Measurements from ENCODE around the gene ETV6. TPM values are rescaled to one million over a fixed set of nuclear protein-coding genes. Genes with fewer than 3 reads are reported as not detected.

ETV6 gene
- total RNA-seq, 1 experiment from 2014 or later = 17.2 TPM

DNA sequence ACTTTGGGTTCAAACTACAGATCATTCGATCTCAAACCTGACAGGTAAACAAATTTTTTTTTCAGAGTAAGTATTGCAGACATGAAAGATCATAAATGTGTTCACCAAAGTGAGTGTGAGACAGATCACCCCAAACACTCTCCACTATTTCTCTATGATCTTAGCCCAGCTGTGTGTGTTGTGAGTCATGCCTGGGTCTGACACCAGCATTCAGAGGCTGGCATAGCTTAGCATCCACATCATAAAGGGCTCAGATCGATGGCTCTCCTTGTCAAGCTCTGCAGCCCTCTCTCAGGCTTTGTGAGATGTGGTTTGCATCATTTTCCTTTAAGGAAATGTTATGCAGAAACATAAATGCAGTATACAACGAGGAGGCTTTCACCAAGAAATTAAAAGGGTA is 164.9 kb downstream of the ETV6 start:
- Histone ChIP-seq H3K4me1 (ENCODE audit: control insufficient read depth, insufficient read depth, low read length) (peaks cover 10% of the 10 kb centered on the region; the same call in 1 of the 2 replicates), H3K27me3 (ENCODE audit: control insufficient read depth, insufficient read depth, low read length) (no peaks in the 10 kb centered on the region), H3K36me3 (ENCODE audit: control insufficient read depth, insufficient read depth, low read length) (no peaks in the 10 kb centered on the region), H3K27ac (ENCODE audit: low read length) (no peak overlapping the region), H3K4me3 (ENCODE audit: low read depth in 2 of 2, low read length in 2 of 2) (no peak overlapping the region), H3K9me3 (ENCODE audit: control insufficient read depth, insufficient read depth, low read depth, low read length) (no peaks in the 10 kb centered on the region)
- no peak for DNase-seq (ENCODE audit: low read depth, low spot score)
- POLR2A ChIA-PET = no interaction called here
- BruUV-seq (replicated peaks) = no TSS peak
- intact Hi-C loops (cut with micrococcal nuclease; ENCODE audit: unreplicated experiment) = no loop called here
- in situ Hi-C loops (cut with HindIII; ENCODE audit: low pct_unique_long_range_greater_than_20kb, low sequenced_read_pairs) = no loop called here
- CTCF ChIA-PET = no interaction called here
- TF ChIP-seq SIN3A (IDR thresholded peaks at IDR 0.05; ENCODE audit: borderline replicate concordance, insufficient read depth, low read depth, low read length) = no peak
- TF ChIP-seq, protein P1, sequence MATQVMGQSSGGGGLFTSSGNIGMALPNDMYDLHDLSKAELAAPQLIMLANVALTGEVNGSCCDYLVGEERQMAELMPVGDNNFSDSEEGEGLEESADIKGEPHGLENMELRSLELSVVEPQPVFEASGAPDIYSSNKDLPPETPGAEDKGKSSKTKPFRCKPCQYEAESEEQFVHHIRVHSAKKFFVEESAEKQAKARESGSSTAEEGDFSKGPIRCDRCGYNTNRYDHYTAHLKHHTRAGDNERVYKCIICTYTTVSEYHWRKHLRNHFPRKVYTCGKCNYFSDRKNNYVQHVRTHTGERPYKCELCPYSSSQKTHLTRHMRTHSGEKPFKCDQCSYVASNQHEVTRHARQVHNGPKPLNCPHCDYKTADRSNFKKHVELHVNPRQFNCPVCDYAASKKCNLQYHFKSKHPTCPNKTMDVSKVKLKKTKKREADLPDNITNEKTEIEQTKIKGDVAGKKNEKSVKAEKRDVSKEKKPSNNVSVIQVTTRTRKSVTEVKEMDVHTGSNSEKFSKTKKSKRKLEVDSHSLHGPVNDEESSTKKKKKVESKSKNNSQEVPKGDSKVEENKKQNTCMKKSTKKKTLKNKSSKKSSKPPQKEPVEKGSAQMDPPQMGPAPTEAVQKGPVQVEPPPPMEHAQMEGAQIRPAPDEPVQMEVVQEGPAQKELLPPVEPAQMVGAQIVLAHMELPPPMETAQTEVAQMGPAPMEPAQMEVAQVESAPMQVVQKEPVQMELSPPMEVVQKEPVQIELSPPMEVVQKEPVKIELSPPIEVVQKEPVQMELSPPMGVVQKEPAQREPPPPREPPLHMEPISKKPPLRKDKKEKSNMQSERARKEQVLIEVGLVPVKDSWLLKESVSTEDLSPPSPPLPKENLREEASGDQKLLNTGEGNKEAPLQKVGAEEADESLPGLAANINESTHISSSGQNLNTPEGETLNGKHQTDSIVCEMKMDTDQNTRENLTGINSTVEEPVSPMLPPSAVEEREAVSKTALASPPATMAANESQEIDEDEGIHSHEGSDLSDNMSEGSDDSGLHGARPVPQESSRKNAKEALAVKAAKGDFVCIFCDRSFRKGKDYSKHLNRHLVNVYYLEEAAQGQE (IDR thresholded peaks at IDR 0.05; ENCODE audit: insufficient read depth in 1 of 2, low read depth in 2 of 2, low read length in 1 of 2) = no peak
- TF ChIP-seq, protein P2, sequence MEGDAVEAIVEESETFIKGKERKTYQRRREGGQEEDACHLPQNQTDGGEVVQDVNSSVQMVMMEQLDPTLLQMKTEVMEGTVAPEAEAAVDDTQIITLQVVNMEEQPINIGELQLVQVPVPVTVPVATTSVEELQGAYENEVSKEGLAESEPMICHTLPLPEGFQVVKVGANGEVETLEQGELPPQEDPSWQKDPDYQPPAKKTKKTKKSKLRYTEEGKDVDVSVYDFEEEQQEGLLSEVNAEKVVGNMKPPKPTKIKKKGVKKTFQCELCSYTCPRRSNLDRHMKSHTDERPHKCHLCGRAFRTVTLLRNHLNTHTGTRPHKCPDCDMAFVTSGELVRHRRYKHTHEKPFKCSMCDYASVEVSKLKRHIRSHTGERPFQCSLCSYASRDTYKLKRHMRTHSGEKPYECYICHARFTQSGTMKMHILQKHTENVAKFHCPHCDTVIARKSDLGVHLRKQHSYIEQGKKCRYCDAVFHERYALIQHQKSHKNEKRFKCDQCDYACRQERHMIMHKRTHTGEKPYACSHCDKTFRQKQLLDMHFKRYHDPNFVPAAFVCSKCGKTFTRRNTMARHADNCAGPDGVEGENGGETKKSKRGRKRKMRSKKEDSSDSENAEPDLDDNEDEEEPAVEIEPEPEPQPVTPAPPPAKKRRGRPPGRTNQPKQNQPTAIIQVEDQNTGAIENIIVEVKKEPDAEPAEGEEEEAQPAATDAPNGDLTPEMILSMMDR (IDR thresholded peaks at IDR 0.05) = no peak
- TF ChIP-seq POLR2AphosphoS5 (IDR thresholded peaks at IDR 0.05; ENCODE audit: low read depth, low read length) = no peak
- no peak for TF ChIP-seq TCF7L2 (IDR thresholded peaks at IDR 0.05; ENCODE audit: low read depth, low read length)
- ATAC-seq = no peak; the same call in 1 of the 2 replicates

DNA sequence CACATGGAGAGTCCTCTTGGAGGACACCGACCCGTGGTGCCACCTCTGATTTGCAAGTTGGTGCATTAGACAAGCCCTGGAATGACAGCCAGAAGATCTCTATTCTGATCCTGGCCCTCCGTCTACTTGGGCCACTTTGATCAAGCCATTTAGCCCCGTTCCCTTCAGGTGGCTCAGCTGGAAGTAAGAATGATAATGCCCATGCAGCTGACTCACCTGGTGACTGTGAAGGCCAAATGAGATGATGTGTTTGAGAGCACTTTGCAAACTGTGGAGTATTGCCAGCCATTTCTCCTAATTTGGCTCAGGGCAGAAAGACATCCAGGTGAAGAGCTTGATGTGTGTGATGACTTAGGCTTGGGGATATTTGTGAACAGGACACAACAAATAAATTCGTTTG is 165.9 kb downstream of the ETV6 start:
- DNase-seq (ENCODE audit: low read depth, low spot score) = no peak
- Histone ChIP-seq H3K27me3 (ENCODE audit: control insufficient read depth, insufficient read depth, low read length) (no peaks in the 10 kb centered on the region), H3K4me1 (ENCODE audit: control insufficient read depth, insufficient read depth, low read length) (peaks cover 10% of the 10 kb centered on the region; the same call in 1 of the 2 replicates), H3K27ac (ENCODE audit: low read length) (no peak overlapping the region), H3K4me3 (ENCODE audit: low read depth in 2 of 2, low read length in 2 of 2) (no peak overlapping the region), H3K9me3 (ENCODE audit: control insufficient read depth, insufficient read depth, low read depth, low read length) (no peaks in the 10 kb centered on the region), H3K36me3 (ENCODE audit: control insufficient read depth, insufficient read depth, low read length) (no peaks in the 10 kb centered on the region)
- TF ChIP-seq POLR2AphosphoS5 (IDR thresholded peaks at IDR 0.05; ENCODE audit: low read depth, low read length) (no peak), SIN3A (IDR thresholded peaks at IDR 0.05; ENCODE audit: borderline replicate concordance, insufficient read depth, low read depth, low read length) (no peak), TCF7L2 (IDR thresholded peaks at IDR 0.05; ENCODE audit: low read depth, low read length) (no peak)
- TF ChIP-seq, protein P1 (IDR thresholded peaks at IDR 0.05; ENCODE audit: insufficient read depth in 1 of 2, low read depth in 2 of 2, low read length in 1 of 2) = no peak
- TF ChIP-seq, protein P2 (IDR thresholded peaks at IDR 0.05) = no peak
- no TSS peak for BruUV-seq (replicated peaks)
- ChIA-PET POLR2A (no interaction called here), CTCF (no interaction called here)
- in situ Hi-C loops (cut with HindIII; ENCODE audit: low pct_unique_long_range_greater_than_20kb, low sequenced_read_pairs) = no loop called here
- ATAC-seq = no peak
- intact Hi-C loops (cut with micrococcal nuclease; ENCODE audit: unreplicated experiment) = no loop called here

Measured in Panc1 (cell line).